GM19025 (cell line): ENCODE measurements around the gene MAD2L1BP.
"Not testable (repeated sequence)": the region's sequence is repeated elsewhere in the genome, so short reads cannot be mapped to it uniquely, and the experiment has no call there.

Experiments
- ATAC-seq: cut with Tn5 transposase; IDR thresholded peaks from one replicate; pipeline ENCODE4 v1.9.1; 2021; ENCODE audit warnings: mild to moderate bottlenecking, low read depth, moderate library complexity; ENCODE audit not compliant: unreplicated experiment

The MAD2L1BP gene

GRCh38 chr6:43635387-43636307 lies at the start of gene MAD2L1BP:
TSS of gene MAD2L1BP (plus strand) at chr6:43635840. CDS start at chr6:43635876, 36 bp downstream.
- peak; percentile 78 for ATAC-seq

GRCh38 chr6:43588194-43588593 lies 47.4 kb upstream of the MAD2L1BP start:
- no peak for ATAC-seq

GRCh38 chr6:43589564-43589963 lies 46.1 kb upstream of the MAD2L1BP start:
- ATAC-seq: not testable (repeated sequence)

- ATAC-seq: no peak
Measured at GRCh38 chr6:43593938-43594337, 41.7 kb upstream of the MAD2L1BP start.

- no peak for ATAC-seq
Measured at GRCh38 chr6:43600595-43600994, 35.0 kb upstream of the MAD2L1BP start.

- ATAC-seq: no peak
Measured at GRCh38 chr6:43604174-43604573, 31.5 kb upstream of the MAD2L1BP start.

- ATAC-seq: no peak
Measured at GRCh38 chr6:43606019-43606418, 29.6 kb upstream of the MAD2L1BP start.

GRCh38 chr6:43608310-43608763 lies 27.3 kb upstream of the MAD2L1BP start:
- no peak for ATAC-seq

- no peak for ATAC-seq
Measured at GRCh38 chr6:43608807-43609206, 26.8 kb upstream of the MAD2L1BP start.

GRCh38 chr6:43609402-43609801 lies 26.2 kb upstream of the MAD2L1BP start:
- ATAC-seq: no peak

GRCh38 chr6:43610431-43610830 lies 25.2 kb upstream of the MAD2L1BP start:
- no peak for ATAC-seq

GRCh38 chr6:43613721-43614395 lies 21.8 kb upstream of the MAD2L1BP start:
- ATAC-seq: no peak

- ATAC-seq: no peak
Measured at GRCh38 chr6:43614396-43614730, 21.3 kb upstream of the MAD2L1BP start.

- no peak for ATAC-seq
Measured at GRCh38 chr6:43616725-43617472, 18.7 kb upstream of the MAD2L1BP start.

GRCh38 chr6:43621078-43621835 lies 14.4 kb upstream of the MAD2L1BP start:
- ATAC-seq: no peak

GRCh38 chr6:43621836-43622180 lies 13.8 kb upstream of the MAD2L1BP start:
- ATAC-seq: no peak

GRCh38 chr6:43622541-43622940 lies 13.1 kb upstream of the MAD2L1BP start:
- no peak for ATAC-seq

- no peak for ATAC-seq
Measured at GRCh38 chr6:43623880-43624785, 11.5 kb upstream of the MAD2L1BP start.

- ATAC-seq: no peak
Measured at GRCh38 chr6:43624786-43625288, 10.8 kb upstream of the MAD2L1BP start.
